ENCODE results near the gene USE1.

Gene USE1

DNA sequence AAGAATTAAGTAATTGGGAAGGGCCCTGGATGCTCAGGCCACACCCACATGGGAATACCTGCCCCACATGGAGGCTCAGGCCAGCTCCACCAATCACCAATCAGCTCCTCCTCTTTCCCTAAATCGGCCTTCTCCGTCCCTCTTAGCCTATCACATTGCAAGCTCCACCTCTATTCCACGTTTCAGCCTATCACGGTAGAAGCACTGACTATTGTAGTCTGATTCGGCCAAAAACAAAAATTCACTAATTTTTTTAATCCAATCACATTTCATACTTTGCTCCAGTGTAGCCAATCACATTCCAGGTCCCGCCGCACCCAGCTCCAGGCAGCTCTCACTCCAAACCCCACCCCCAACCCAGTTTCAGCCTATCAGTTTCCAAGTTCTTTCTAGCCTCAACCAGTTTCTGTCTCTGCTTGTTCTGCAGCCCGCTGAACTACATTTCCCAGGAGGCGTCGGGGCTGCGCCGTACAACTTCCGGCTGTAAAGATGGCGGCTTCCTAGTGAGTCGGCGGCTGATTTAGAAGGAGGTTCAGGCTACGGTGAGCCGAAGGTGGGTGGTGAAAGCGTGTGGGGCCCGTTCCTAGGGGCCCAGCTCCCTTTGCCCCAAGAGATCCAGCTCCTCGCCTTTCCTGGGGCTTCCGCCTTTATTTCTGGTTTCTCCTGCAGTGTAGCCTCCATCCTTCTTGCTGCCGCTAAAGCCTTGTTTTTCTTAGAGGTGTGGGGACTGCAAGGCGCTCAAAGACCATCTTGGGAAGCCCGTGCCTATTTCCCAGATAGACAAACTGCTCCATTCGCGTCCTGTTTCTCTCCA, 52.0 kb downstream of the USE1 start, which contains the start of gene BABAM1:
TSS of gene BABAM1 (plus strand) at position 469 of the 814 bp plus-strand sequence. CDS start 1,364 bp downstream, outside the sequence.
- H3K4me3 ChIP-seq (ENCODE audit: low read depth in 1 of 2, low read length in 2 of 2), result peak within 1 kb of the TSS; percentile 96 to 97
- H3K27me3 ChIP-seq (ENCODE audit: control insufficient read depth in 1 of 2, insufficient read depth in 2 of 2, low read length in 2 of 2), result no peaks in the 10 kb centered on the region
- H3K36me3 ChIP-seq (ENCODE audit: control insufficient read depth in 1 of 2, insufficient read depth in 2 of 2, low read length in 2 of 2), result peaks cover 0 to 20% of the 10 kb centered on the region in 2 donors
- peaks cover 6 to 9% of the 10 kb centered on the region in 2 donors for H3K4me1 ChIP-seq (ENCODE audit: control insufficient read depth in 1 of 2, insufficient read depth in 2 of 2, low read length in 2 of 2)
- no peak within 1 kb of the TSS for H3K27ac ChIP-seq (ENCODE audit: low read depth, low read length)
- peak within 1 kb of the TSS; percentile 77 to 92 for H3K9ac ChIP-seq (ENCODE audit: low read depth in 1 of 2, low read length in 2 of 2)
- H3K9me3 ChIP-seq (ENCODE audit: control insufficient read depth in 1 of 2, low read length in 2 of 2), result no peaks in the 10 kb centered on the region

DNA sequence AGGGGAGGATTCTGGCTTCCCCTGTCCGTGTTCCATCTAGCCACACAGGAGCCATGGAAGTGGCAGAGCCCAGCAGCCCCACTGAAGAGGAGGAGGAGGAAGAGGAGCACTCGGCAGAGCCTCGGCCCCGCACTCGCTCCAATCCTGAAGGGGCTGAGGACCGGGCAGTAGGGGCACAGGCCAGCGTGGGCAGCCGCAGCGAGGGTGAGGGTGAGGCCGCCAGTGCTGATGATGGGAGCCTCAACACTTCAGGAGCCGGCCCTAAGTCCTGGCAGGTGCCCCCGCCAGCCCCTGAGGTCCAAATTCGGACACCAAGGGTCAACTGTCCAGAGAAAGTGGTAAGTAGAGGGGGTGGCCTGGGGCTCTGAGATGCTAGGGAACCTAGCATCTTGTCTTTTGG, 53.6 kb downstream of the USE1 start:
- no peaks in the 10 kb centered on the region for H3K27me3 ChIP-seq (ENCODE audit: control insufficient read depth in 1 of 2, insufficient read depth in 2 of 2, low read length in 2 of 2)
- H3K4me1 ChIP-seq (ENCODE audit: control insufficient read depth in 1 of 2, insufficient read depth in 2 of 2, low read length in 2 of 2), result peaks cover 6 to 9% of the 10 kb centered on the region in 2 donors
- H3K9me3 ChIP-seq (ENCODE audit: control insufficient read depth in 1 of 2, low read length in 2 of 2), result no peaks in the 10 kb centered on the region
- no peak overlapping the region for H3K9ac ChIP-seq (ENCODE audit: low read depth in 1 of 2, low read length in 2 of 2)
- H3K36me3 ChIP-seq (ENCODE audit: control insufficient read depth in 1 of 2, insufficient read depth in 2 of 2, low read length in 2 of 2), result peaks cover 0 to 27% of the 10 kb centered on the region in 2 donors
- no peak overlapping the region for H3K27ac ChIP-seq (ENCODE audit: low read depth, low read length)
- no peak overlapping the region for H3K4me3 ChIP-seq (ENCODE audit: low read depth in 1 of 2, low read length in 2 of 2)
